ENCODE results near the gene TSC2.
"Not testable (repeated sequence)": the region's sequence is repeated elsewhere in the genome, so short reads cannot be mapped to it uniquely, and the experiment has no call there.

The TSC2 gene

GRCh38 chr16:2108446-2109270 is 60.9 kb downstream of the TSC2 start:
- not testable (repeated sequence) for H3K4me3 ChIP-seq (ENCODE audit: low read length); DNase-seq (ENCODE audit: low read depth)

DNA sequence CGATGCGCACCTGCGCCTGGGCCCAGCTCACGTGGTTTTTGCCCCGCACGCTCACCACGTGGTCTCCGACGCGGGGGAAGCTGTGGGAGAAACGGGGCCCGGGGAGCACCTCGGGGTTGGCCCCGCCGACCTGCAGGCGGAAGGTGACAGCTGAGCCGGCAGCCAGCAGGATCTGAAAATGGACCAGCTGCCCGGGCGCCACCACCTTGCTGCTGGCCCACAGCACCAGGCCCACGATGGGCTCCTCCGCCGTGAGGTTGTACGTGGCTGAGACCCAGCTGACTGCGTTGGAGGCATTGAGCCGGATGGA is 61.4 kb downstream of the TSC2 start:
- H3K4me3 ChIP-seq (ENCODE audit: low read length); DNase-seq (ENCODE audit: low read depth): not testable (repeated sequence)

GRCh38 chr16:2109872-2110271 is 62.1 kb downstream of the TSC2 start:
- DNase-seq (ENCODE audit: low read depth); H3K4me3 ChIP-seq (ENCODE audit: low read length): not testable (repeated sequence)

GRCh38 chr16:2110332-2111008 is 62.7 kb downstream of the TSC2 start:
- H3K4me3 ChIP-seq (ENCODE audit: low read length); DNase-seq (ENCODE audit: low read depth): not testable (repeated sequence)

- not testable (repeated sequence) for DNase-seq (ENCODE audit: low read depth); H3K4me3 ChIP-seq (ENCODE audit: low read length)
These were observed 63.2 kb downstream of the TSC2 start for GRCh38 chr16:2111009-2111353.

GRCh38 chr16:2111412-2112335 is 63.9 kb downstream of the TSC2 start:
- not testable (repeated sequence) for H3K4me3 ChIP-seq (ENCODE audit: low read length); DNase-seq (ENCODE audit: low read depth)

DNA sequence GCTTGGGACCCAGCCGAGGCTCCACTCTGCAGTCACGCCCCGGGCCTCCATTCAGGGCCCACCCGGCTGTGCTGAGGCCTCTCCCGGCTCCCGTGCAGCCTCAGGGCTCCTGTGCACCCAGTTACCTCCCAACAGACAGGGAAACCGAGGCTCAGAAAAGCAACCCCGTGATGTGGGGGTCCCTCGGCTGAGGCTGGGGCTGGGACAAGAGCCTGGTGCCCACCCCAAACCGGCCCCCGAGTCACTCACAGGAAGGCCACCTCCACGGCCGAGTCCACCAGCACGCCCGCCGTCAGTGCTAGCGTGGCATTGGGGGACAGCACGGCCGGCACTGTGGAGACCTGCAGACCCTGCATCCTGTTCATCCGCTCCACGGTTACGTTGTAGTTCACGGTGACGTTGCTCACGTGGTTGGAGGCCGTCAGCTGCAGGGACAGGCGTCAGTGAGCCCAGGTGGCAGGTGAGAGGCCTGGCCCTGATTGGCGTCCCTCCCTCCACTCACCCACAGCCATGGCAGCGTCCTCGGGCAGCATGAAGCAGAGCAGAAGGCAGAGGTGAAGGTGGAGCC is 64.8 kb downstream of the TSC2 start:
- H3K4me3 ChIP-seq (ENCODE audit: low read length); DNase-seq (ENCODE audit: low read depth): not testable (repeated sequence)

- not testable (repeated sequence) for DNase-seq (ENCODE audit: low read depth)
These were observed 66.4 kb downstream of the TSC2 start for GRCh38 chr16:2114225-2114624.

GRCh38 chr16:2114885-2115590 is 67.3 kb downstream of the TSC2 start:
- DNase-seq (ENCODE audit: low read depth); H3K4me3 ChIP-seq (ENCODE audit: low read length): not testable (repeated sequence)

More at GRCh38 chr16:2114225-2114624, 66.4 kb downstream of the TSC2 start:
- not testable (repeated sequence) for H3K4me3 ChIP-seq (ENCODE audit: low read length)

GRCh38 chr16:2115591-2115973 is 67.8 kb downstream of the TSC2 start:
- no peak overlapping the region for H3K4me3 ChIP-seq (ENCODE audit: low read length)
- no peak for DNase-seq (ENCODE audit: low read depth)
- TF ChIP-seq, protein P1, sequence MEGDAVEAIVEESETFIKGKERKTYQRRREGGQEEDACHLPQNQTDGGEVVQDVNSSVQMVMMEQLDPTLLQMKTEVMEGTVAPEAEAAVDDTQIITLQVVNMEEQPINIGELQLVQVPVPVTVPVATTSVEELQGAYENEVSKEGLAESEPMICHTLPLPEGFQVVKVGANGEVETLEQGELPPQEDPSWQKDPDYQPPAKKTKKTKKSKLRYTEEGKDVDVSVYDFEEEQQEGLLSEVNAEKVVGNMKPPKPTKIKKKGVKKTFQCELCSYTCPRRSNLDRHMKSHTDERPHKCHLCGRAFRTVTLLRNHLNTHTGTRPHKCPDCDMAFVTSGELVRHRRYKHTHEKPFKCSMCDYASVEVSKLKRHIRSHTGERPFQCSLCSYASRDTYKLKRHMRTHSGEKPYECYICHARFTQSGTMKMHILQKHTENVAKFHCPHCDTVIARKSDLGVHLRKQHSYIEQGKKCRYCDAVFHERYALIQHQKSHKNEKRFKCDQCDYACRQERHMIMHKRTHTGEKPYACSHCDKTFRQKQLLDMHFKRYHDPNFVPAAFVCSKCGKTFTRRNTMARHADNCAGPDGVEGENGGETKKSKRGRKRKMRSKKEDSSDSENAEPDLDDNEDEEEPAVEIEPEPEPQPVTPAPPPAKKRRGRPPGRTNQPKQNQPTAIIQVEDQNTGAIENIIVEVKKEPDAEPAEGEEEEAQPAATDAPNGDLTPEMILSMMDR (conservative IDR thresholded peaks at IDR 0.05; ENCODE audit: low read depth, low read length), result no peak

DNA sequence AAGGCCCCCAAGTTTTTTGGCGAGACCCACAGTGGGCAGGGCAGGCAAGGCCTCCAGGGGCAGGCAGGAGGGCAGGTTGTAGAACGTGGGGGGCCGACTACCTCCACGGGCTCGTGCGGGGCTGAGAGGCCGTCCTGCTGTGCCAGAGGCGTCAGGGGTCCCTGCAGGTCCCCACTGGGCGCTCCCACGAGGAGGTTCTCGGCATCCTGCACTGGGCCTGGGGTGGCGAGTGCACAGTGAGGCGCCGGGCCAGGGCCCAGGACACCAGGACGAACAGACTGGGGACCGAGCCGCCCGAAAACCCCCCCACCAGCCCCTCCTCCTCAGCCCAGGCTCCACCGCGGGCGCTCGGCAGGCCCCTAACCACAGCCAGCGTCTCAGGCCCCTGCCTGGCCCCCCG is 68.6 kb downstream of the TSC2 start:
- DNase-seq (ENCODE audit: low read depth); H3K4me3 ChIP-seq (ENCODE audit: low read length): not testable (repeated sequence)

- H3K4me3 ChIP-seq (ENCODE audit: low read length); DNase-seq (ENCODE audit: low read depth): not testable (repeated sequence)
These were observed 69.6 kb downstream of the TSC2 start for GRCh38 chr16:2117341-2117740.

GRCh38 chr16:2117960-2118722 is 70.4 kb downstream of the TSC2 start:
- H3K4me3 ChIP-seq (ENCODE audit: low read length); DNase-seq (ENCODE audit: low read depth): not testable (repeated sequence)

Data from retinal pigment epithelial cell (primary cell).